ENCODE measurements around the gene GMDS.

DNA sequence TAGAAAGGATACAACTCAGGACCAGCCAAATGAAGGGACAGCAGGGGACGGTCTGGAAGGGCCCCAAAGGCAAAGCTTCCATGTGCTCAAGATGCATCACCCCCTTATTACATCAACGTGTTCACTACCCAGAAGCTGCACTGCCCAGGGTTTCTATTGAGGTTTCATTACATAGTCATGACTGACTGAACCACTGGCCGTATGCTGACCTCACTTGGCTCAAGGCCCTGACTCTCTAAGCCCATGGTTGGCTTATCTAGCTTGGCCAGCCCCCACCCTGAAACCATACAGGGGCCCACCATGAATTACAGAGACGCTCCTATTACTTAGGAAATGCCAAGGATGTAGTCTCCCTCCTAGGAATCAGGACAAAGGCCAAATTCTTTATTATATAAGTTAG lies 456.3 kb downstream of the GMDS start:
- TF ChIP-seq, protein P1, sequence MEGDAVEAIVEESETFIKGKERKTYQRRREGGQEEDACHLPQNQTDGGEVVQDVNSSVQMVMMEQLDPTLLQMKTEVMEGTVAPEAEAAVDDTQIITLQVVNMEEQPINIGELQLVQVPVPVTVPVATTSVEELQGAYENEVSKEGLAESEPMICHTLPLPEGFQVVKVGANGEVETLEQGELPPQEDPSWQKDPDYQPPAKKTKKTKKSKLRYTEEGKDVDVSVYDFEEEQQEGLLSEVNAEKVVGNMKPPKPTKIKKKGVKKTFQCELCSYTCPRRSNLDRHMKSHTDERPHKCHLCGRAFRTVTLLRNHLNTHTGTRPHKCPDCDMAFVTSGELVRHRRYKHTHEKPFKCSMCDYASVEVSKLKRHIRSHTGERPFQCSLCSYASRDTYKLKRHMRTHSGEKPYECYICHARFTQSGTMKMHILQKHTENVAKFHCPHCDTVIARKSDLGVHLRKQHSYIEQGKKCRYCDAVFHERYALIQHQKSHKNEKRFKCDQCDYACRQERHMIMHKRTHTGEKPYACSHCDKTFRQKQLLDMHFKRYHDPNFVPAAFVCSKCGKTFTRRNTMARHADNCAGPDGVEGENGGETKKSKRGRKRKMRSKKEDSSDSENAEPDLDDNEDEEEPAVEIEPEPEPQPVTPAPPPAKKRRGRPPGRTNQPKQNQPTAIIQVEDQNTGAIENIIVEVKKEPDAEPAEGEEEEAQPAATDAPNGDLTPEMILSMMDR (IDR thresholded peaks at IDR 0.05), result no peak
- TF ChIP-seq POLR2A (IDR thresholded peaks at IDR 0.05), result no peak
